HG02981 (cell line): ENCODE data around the gene CRK.
"Not testable (repeated sequence)": the region's sequence is repeated elsewhere in the genome, so short reads cannot be mapped to it uniquely, and the experiment has no call there.

Source experiments
- ATAC-seq: cut with Tn5 transposase; IDR thresholded peaks from one replicate; pipeline ENCODE4 v1.9.1; 2021; ENCODE audit warnings: mild to moderate bottlenecking, moderate library complexity; ENCODE audit not compliant: unreplicated experiment

Gene CRK

DNA sequence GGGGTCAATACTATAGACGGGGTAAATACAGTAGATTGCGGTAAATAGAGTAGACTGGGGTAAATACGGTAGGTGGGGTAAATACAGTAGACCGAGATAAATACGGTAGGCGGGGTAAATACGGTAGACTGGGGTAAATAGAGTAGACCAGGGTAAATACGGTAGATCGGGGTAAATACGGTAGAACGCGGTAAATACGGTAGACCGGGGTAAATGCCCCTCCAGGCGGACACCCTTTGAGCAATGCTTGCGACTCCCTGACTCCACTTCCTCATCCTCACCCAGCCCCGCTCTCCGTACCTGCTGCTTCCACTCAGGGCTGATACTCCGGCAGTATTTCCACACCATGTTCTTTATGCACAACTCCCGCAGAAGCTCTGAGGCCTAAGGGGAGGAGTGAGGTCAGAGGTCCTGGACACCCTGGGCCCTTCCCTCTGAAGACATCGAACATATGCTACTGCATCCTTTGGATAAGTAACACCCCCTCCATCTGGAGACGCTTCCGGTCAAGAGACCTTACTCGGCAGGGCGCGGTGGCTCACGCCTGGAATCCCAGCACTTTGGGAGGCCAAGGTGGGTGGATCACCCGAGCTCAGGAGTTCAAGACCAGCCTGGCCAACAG, 13.3 kb upstream of the CRK start:
- no peak for ATAC-seq

DNA sequence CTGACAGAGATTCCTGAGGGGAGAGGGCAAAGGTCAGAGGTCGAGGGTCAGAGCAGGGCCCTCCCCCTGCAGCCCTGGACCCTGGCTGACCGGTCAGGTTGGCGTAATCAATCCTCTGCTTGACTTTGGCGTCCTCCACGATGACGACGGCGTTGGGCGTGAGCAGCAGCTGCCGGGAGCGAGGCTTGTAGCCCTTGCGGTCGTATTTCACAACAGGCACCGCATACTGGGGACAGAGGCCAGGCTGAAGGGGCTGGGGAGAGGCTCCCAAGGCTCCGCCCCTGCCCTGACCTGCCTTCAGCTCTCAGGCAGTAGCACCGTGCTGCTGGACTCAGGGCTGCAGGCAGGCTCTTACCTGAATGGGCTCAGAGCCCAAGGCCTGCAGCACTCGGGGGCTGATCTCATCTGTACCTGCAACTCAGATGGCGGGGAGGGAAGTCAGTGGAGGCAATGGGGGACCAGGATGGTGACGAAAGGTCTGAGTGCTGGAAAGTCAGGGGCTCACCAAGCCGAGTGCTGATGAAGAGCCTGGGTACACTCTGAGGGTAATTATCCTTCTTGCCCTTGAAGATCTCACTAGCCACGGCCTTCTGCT, 12.0 kb upstream of the CRK start:
- ATAC-seq: no peak

GRCh38 chr17:1467258-1467657, 11.2 kb upstream of the CRK start:
- no peak for ATAC-seq

DNA sequence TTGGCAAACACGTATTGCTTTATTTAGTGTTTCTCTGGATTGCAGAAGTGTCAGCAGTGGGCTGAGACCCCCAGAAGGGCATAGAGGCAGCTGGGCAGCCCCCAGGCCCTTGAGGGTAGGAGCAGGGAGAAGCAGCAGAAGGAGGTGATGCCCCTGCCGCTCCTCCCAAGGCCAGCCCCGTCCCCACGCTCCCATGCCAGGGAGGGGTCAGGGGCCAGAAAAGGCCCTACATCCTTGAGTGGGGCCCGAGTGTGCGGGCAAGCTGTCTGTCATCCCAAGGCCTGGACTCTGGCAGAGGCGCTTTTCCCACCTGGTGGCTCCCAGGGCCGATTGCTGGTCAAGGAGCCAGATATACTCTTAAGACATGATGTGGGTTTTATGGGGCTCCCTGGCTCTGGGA, 8.2 kb upstream of the CRK start:
- ATAC-seq: no peak

GRCh38 chr17:1462164-1463112, 6.4 kb upstream of the CRK start:
- no peak for ATAC-seq

DNA sequence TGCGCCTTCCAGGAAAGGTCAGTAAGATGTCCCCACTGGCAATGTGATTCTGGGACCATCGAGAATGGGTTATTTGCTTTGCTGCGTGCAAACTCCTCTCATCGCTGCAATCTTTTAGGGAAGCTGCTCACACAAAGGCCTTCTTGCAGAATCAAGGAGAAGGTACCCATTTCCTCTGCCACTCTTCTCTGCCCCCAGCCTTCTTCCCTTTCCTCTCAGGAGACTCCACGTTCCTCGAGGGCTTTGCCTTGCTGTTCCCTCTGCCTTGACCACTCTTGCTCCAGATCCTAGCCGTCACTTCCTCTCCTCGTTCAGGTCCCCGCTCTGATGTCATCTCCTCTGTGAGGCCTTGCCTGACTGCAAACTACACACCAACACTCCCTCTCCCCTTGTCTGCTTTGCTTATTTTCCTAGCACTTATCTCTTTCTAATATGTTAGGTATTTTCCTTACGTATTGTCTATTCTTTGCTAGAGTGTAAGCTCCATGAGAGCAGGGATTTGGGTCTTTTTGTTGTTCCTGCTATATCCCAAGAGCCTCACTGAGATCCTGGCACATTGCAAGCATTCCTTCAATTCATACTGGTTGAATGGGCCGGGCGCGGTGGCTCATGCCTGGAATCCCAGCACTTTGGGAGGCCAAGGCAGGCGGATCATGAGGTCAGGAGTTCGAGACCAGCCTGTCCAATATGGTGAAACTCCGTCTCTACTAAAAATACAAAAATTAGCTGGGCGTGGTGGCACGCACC, 5.3 kb upstream of the CRK start:
- ATAC-seq: no peak

DNA sequence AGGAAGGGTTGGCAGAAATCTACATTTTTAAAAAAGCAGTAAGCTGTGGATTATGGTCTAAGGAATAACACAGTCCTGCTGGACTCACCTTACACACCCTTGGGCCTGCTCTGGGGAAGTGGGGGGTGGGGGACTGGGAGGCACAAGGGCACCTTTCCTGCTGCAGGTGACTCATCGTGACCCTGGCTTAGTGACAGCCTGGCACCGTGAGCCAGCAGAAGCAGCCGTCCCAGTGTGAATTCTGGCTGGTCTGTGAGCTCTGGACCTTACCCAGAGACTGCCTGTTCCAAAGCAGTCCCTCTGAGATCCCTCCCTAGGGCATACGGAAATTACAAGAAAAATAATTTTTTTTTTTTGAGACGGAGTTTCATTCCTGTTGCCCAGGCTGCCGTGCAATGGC, 4.2 kb upstream of the CRK start:
- no peak for ATAC-seq

DNA sequence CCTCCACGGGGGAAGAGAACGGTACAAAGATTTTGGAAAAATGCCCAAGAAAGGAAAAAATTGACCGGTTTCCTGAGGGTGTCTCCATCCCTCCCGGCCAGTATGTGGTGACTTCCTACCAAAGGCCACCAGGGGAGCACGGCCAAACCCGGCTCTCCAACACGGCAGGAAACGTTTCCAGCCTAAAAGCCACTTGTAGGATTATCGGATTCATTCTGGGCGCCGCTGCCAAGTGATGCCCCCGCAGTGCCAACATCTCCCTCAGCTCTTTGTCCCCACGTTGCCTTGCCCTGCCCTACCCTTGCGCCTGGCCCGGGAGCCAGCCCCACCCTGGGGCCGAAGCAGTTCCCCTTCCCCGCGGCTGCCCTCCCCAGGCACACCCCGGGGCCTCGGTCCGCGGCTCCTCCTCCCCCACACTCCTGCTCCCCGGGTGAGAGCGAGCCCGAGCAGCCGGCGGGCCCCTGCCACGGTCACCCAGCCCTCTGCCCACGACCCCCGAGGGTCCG, 688 bp downstream of the CRK start:
- ATAC-seq: peak; percentile 12

DNA sequence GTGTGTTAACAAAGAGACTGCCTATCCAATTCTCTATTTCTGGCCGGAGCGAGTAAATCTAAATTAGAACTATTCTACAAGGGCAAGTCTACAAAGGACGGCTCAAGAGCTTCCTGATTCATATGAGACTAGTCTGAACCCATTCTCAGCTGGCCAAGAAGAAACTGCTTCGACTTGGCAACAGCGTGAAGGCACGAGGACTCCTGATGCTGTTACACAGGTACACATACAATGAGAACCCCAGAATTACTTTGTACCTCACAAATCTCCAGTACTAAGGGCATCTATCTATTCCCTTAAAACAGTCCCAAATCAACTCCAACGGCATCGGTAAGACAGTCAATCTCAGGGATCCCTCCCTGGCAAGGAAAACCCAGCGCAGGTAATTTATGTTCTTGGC, 1.5 kb downstream of the CRK start:
- no peak for ATAC-seq

- ATAC-seq: not testable (repeated sequence)
Observed at GRCh38 chr17:1453694-1454093, 2.3 kb downstream of the CRK start.

DNA sequence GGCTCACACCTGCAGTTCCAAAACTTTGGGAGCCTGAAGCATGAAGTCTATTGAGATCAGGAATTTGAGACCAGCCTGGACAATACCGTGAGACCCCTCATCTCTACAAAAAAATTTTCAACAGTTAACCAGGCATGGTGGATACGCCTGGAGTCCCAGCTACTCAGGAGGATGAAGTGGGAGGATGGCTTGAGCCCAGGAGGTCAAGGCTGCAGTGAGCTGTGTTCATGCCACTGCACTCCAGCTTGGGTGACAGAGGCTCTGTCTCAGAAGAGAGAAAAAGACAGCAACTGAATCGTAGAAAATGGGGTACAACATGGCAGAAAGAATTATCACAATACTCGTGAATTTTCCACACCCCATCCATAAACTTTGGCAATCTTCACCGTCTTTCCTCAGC, 3.2 kb downstream of the CRK start:
- no peak for ATAC-seq

DNA sequence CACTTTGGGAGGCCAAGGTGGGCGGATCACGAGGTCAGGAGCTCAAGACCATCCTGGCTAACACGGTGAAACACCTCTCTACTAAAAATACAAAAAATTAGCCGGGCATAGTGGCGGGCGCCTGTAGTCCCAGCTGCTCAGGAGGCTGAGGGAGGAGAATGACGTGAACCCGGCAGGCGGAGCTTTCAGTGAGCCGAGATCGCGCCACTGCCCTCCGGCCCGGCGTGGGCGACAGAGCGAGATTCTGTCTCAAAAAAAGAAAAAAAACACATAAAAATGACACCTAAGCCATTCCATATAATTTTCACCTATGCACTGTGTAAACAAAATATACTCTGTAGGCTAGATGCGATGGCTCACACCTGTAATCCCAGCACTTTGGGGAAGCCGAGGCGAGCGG, 5.8 kb downstream of the CRK start:
- not testable (repeated sequence) for ATAC-seq

DNA sequence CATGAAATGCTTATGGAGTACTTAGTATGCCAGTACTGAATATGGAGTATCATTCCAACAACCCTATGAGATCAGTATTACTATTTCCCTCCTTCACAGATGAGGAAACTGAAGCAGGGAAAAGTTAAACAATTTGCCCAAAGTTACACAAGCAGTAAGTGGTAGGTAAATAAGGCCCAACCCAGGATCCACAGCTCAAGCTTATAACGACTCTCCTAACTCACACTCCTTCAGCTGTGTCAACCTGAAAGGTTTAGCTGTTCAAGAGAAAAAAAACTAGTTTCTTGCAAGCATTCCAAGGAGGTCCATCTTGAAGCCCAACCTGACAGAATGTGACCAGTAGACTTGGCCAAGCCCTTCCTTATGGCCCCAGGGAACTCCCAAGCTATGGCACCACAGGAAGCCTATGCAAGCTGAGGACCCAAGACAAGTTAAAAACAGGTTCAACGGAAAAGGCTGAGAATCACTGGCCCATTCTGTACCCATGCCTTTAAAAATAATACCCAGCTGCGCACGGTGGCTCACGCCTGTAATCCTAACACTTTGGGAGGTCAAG, 6.5 kb downstream of the CRK start:
- ATAC-seq: no peak

GRCh38 chr17:1447052-1447451, 9.0 kb downstream of the CRK start:
- no peak for ATAC-seq

- no peak for ATAC-seq
Observed at GRCh38 chr17:1446201-1446600, 9.8 kb downstream of the CRK start.

- not testable (repeated sequence) for ATAC-seq
Observed at GRCh38 chr17:1445695-1446094, 10.3 kb downstream of the CRK start.

GRCh38 chr17:1442721-1443120, 13.3 kb downstream of the CRK start:
- not testable (repeated sequence) for ATAC-seq

- no peak for ATAC-seq
Observed at GRCh38 chr17:1442187-1442586, 13.8 kb downstream of the CRK start.

DNA sequence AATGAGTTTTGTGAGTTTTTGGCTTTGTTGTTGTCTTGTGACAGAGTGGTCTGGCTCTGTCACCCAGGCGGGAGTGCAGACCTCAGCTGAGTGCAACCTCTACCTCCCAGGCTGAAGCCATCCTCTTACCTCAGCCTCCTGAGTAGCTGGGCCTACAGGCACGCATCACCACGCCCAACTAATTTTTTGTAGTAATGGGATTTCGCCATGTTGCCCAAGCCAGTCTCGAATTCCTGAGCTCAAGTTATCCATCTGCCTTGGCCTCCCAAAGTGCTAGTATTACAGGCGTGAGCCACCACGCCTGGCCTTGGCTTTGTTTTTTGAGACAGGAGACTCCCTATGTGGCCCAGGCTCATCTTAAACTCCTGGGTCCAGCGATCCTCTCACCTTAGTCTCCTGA, 15.1 kb downstream of the CRK start:
- no peak for ATAC-seq

GRCh38 chr17:1438593-1439083, 17.4 kb downstream of the CRK start:
- ATAC-seq: no peak

DNA sequence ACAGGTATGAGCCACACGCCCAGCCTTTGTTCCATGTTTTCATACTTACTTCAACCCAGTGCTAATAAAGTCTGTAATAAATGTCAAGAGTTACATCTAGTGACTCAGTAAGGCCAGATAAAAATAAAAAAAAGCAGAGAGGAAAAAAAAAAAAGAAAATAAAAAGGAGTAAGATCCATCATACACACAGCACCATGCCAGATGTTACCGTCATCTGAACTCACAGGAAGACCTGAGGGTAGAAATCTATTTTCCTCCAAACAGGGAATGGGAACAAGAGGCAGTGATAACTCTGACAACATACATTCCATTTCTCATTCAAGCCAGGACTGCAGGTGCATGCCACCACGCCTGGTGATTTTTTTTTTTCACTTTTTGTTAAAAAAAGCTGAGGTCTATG, 20.7 kb downstream of the CRK start:
- ATAC-seq: no peak
